Activated CD8-positive, alpha-beta memory T cell treated with anti-CD3 and anti-CD28 coated beads, Interleukin-2, amount 50 U/mL, for 24 hours (primary cell): ENCODE results near the gene IL2RA.

ENCODE experiments used
- DNase-seq: peaks from one replicate; pipeline ENCODE4 v3.0.0-alpha.2; 2020; ENCODE audit errors: extremely low read depth

The IL2RA gene

GRCh38 chr10:6039711-6040110 is 22.5 kb downstream of the IL2RA start:
- DNase-seq: no peak

GRCh38 chr10:6038071-6038631 is 24.0 kb downstream of the IL2RA start:
- no peak for DNase-seq

GRCh38 chr10:6037422-6037821 is 24.7 kb downstream of the IL2RA start:
- DNase-seq: no peak

GRCh38 chr10:6036861-6037321 is 25.3 kb downstream of the IL2RA start:
- DNase-seq: no peak

GRCh38 chr10:6035931-6036575 is 26.1 kb downstream of the IL2RA start:
- no peak for DNase-seq

GRCh38 chr10:6035101-6035834 is 26.9 kb downstream of the IL2RA start:
- no peak for DNase-seq

- no peak for DNase-seq
Measured at GRCh38 chr10:6034371-6034770, 27.8 kb downstream of the IL2RA start.

GRCh38 chr10:6033954-6034353 is 28.2 kb downstream of the IL2RA start:
- DNase-seq: no peak

GRCh38 chr10:6030940-6031339 is 31.2 kb downstream of the IL2RA start:
- DNase-seq: no peak

- no peak for DNase-seq
Measured at GRCh38 chr10:6030217-6030616, 31.9 kb downstream of the IL2RA start.

GRCh38 chr10:6027929-6028328 is 34.2 kb downstream of the IL2RA start:
- no peak for DNase-seq

GRCh38 chr10:6025683-6026255 is 36.4 kb downstream of the IL2RA start:
- DNase-seq: no peak

- no peak for DNase-seq
Measured at GRCh38 chr10:6024334-6024682, 37.9 kb downstream of the IL2RA start.

- DNase-seq: no peak
Measured at GRCh38 chr10:6023661-6024333, 38.4 kb downstream of the IL2RA start.

- no peak for DNase-seq
Measured at GRCh38 chr10:6022660-6023059, 39.5 kb downstream of the IL2RA start.

- no peak for DNase-seq
Measured at GRCh38 chr10:6020826-6021225, 41.3 kb downstream of the IL2RA start.

- no peak for DNase-seq
Measured at GRCh38 chr10:6019796-6020195, 42.4 kb downstream of the IL2RA start.

GRCh38 chr10:6019010-6019782 is 43.0 kb downstream of the IL2RA start:
- no peak for DNase-seq

GRCh38 chr10:6018422-6018821 is 43.7 kb downstream of the IL2RA start:
- DNase-seq: no peak

GRCh38 chr10:6017781-6018354 is 44.3 kb downstream of the IL2RA start:
- DNase-seq: no peak

- DNase-seq: no peak
Measured at GRCh38 chr10:6014241-6014761, 47.9 kb downstream of the IL2RA start.
